Ishikawa (cell line): ENCODE measurements around the gene TRAF1.

Experiments used
- CEBPB ChIP-seq: IDR thresholded peaks from 2 replicates; pipeline ENCODE4 v1.6.1; 2012
- EGR1 ChIP-seq: IDR thresholded peaks from 2 replicates; pipeline ENCODE4 v1.6.1; 2012
- EP300 ChIP-seq: IDR thresholded peaks from 2 replicates; pipeline ENCODE4 v1.6.1; 2012; ENCODE audit warnings: borderline replicate concordance
- FOXM1 ChIP-seq: IDR thresholded peaks from 2 replicates; pipeline ENCODE4 v1.6.1; 2012; ENCODE audit warnings: low read depth, borderline replicate concordance
- RAD21 ChIP-seq: IDR thresholded peaks from 2 replicates; pipeline ENCODE4 v1.6.1; 2012; ENCODE audit warnings: low read depth
- TAF1 ChIP-seq: IDR thresholded peaks from 2 replicates; pipeline ENCODE4 v1.6.1; 2012; ENCODE audit warnings: low read depth, mild to moderate bottlenecking
- TCF12 ChIP-seq: IDR thresholded peaks from 2 replicates; pipeline ENCODE4 v1.6.1; 2012; ENCODE audit warnings: low read depth
- YY1 ChIP-seq: IDR thresholded peaks from 2 replicates; pipeline ENCODE4 v1.6.1; 2012; ENCODE audit warnings: low read depth
- ZBTB7A ChIP-seq: IDR thresholded peaks from 2 replicates; pipeline ENCODE4 v1.6.1; 2012; ENCODE audit warnings: low read depth
- TF ChIP-seq, protein P1 (sequence below): IDR thresholded peaks from 2 replicates; pipeline ENCODE4 v1.6.1; 2012
- TF ChIP-seq, protein P2 (sequence below): IDR thresholded peaks from 2 replicates; pipeline ENCODE4 v1.6.1; 2012
- TF ChIP-seq, protein P3 (sequence below): IDR thresholded peaks from 2 replicates; pipeline ENCODE4 v1.6.1; 2012; ENCODE audit warnings: low read depth, mild to moderate bottlenecking

DNA sequence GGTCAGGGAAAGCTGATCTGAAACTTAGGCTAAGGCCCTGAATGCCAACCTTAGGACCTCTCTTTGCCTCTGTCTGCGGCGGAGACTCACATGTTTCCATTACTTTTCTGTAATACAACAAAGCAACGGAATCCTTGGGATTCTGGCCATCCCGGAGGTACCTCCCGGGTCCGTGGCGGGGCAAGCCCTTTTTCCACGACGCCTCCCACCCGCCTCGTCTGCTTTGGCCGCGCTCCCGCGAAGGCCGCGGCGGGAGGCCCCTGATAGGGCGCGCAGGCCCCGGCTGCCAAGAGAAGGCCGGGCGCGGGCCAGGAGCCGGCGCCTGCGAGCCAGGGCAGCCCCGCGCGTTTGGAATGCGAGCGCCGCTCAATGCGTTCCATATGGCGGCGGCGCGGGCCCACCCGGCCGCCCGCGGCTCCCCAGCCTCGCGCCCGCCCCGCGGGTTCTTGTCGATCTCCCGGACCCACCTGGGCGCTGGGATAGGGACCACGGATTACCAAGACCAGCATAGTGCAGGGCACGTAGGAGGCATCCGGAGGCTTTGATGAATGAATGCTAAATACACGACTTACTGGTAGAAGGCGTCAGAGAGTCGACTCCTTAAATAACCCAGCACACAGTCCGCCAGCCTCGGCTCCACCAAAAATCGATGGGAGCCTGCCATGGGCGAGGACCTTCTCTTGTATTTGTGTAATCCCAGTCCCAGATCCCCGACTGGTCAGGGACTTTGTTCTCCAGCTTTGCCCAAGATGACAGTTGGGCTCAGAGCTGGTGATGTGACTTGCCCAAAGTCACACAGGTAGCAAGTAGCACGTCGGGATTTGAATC lies 32.1 kb downstream of the TRAF1 start:
- TF ChIP-seq, protein P1, sequence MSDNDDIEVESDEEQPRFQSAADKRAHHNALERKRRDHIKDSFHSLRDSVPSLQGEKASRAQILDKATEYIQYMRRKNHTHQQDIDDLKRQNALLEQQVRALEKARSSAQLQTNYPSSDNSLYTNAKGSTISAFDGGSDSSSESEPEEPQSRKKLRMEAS = no peak
- TF ChIP-seq EP300 (no peak), EGR1 (no peak), TCF12 (no peak), YY1 (no peak), TAF1 (no peak), FOXM1 (no peak), RAD21 (no peak), CEBPB (no peak), ZBTB7A (no peak)
- TF ChIP-seq, protein P2, sequence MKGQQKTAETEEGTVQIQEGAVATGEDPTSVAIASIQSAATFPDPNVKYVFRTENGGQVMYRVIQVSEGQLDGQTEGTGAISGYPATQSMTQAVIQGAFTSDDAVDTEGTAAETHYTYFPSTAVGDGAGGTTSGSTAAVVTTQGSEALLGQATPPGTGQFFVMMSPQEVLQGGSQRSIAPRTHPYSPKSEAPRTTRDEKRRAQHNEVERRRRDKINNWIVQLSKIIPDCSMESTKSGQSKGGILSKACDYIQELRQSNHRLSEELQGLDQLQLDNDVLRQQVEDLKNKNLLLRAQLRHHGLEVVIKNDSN = no peak
- TF ChIP-seq, protein P3, sequence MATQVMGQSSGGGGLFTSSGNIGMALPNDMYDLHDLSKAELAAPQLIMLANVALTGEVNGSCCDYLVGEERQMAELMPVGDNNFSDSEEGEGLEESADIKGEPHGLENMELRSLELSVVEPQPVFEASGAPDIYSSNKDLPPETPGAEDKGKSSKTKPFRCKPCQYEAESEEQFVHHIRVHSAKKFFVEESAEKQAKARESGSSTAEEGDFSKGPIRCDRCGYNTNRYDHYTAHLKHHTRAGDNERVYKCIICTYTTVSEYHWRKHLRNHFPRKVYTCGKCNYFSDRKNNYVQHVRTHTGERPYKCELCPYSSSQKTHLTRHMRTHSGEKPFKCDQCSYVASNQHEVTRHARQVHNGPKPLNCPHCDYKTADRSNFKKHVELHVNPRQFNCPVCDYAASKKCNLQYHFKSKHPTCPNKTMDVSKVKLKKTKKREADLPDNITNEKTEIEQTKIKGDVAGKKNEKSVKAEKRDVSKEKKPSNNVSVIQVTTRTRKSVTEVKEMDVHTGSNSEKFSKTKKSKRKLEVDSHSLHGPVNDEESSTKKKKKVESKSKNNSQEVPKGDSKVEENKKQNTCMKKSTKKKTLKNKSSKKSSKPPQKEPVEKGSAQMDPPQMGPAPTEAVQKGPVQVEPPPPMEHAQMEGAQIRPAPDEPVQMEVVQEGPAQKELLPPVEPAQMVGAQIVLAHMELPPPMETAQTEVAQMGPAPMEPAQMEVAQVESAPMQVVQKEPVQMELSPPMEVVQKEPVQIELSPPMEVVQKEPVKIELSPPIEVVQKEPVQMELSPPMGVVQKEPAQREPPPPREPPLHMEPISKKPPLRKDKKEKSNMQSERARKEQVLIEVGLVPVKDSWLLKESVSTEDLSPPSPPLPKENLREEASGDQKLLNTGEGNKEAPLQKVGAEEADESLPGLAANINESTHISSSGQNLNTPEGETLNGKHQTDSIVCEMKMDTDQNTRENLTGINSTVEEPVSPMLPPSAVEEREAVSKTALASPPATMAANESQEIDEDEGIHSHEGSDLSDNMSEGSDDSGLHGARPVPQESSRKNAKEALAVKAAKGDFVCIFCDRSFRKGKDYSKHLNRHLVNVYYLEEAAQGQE = no peak
